GM12873 (cell line): Measurements from ENCODE around the gene CUL1.

Experiments used
- TF ChIP-seq, protein P1 (sequence below): IDR thresholded peaks from 2 replicates; pipeline ENCODE4 v1.5.1; 2012; ENCODE audit warnings: low read depth, mild to moderate bottlenecking, moderate library complexity, low read length, control low read depth; ENCODE audit not compliant: insufficient read depth; ENCODE audit errors: missing control alignments

CUL1 gene

DNA sequence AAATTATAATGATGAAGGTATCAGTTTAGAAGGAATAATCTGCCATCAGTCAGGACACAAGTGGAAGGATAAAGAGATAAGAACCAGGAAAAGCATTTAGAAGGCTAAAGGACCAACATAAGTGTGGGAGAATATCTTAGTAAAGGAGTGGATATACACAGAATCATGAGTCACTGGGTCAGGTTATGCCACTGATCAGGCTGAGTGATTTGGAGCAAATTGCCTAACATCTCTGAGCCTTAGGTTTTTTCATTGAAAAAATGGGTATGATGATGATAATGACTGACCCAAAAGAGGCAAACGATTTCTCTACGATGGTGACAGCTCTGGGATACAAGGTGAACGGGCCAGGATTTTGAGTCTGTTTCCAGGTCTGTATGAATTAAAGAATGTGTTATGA, 2.8 kb upstream of the CUL1 start:
- TF ChIP-seq, protein P1, sequence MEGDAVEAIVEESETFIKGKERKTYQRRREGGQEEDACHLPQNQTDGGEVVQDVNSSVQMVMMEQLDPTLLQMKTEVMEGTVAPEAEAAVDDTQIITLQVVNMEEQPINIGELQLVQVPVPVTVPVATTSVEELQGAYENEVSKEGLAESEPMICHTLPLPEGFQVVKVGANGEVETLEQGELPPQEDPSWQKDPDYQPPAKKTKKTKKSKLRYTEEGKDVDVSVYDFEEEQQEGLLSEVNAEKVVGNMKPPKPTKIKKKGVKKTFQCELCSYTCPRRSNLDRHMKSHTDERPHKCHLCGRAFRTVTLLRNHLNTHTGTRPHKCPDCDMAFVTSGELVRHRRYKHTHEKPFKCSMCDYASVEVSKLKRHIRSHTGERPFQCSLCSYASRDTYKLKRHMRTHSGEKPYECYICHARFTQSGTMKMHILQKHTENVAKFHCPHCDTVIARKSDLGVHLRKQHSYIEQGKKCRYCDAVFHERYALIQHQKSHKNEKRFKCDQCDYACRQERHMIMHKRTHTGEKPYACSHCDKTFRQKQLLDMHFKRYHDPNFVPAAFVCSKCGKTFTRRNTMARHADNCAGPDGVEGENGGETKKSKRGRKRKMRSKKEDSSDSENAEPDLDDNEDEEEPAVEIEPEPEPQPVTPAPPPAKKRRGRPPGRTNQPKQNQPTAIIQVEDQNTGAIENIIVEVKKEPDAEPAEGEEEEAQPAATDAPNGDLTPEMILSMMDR = no peak

DNA sequence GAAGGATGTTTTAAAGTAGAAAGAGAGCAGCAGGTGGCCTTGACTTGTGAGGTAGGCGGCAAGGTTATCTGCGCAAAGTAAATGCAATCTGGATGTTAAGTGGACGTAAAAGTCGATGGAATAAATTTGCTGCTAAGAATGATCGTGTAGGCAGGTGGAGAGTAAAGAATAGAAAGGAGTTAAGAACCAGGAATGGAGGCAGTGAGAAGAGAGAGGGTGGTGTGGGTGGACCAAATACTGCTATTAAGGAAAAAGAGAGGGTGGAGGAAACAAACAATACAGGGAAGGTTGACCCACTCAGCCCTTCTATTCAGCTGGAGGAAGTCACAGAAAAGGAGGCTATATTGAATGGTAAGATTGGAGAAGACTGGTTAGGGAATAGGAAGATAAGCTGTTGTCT, 1.9 kb upstream of the CUL1 start:
- TF ChIP-seq, protein P1 = no peak

DNA sequence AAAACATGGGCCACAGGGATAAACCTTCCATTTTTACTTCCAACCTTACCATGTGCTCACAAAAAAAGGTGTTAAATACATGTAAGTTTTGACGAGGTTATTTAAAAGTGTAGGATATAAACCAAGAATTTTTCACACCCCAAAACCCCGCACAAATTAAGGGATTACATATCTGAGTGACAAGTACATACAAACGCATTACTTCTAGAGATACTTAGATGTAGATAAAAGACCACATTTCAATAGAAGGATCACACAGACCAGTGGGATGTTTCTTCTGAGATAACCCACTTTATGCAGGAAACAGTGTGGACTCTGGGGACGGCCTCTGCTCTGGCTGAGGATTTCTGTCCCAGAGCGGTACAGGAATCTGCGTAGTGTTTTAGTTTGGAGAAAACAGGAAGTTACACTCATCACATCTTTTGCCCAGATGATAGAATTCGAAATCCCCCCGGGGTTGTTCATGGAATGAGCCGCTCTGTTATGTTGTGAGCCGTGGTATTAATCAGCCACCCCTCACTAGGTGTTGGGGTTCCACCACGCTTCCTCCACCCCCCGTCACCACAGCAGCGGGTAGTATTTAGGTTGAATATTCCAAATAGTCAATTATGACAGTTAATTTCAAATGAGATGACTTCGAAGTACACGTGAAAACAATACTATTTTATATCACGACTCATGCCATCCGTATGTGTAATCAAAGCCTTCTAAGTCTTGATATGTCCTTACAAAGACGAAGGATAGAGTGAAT, 1.3 kb upstream of the CUL1 start:
- TF ChIP-seq, protein P1 = no peak

DNA sequence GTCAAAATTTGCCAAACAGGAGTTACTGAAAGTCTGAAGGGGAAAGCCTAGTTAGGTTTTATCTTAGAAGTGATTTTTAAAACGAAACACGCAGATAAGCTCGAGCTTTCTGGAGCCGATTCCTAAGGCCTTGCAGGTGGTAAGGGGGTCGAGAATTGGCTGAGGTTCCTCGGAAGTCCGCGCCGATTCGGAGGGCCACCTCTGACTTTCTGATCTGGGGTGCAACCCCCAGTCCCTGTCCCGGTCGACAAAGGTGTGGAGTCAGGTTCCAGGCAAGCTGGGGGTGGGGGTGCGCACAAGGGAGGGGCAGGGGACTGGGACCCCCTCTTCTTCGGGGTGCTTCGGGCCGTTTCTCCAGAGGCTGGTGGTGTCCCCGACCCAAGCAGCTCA, 701 bp upstream of the CUL1 start:
- TF ChIP-seq, protein P1 = no peak

- TF ChIP-seq, protein P1 = no peak
Measured at GRCh38 chr7:148699024-148699781, 500 bp downstream of the CUL1 start.

DNA sequence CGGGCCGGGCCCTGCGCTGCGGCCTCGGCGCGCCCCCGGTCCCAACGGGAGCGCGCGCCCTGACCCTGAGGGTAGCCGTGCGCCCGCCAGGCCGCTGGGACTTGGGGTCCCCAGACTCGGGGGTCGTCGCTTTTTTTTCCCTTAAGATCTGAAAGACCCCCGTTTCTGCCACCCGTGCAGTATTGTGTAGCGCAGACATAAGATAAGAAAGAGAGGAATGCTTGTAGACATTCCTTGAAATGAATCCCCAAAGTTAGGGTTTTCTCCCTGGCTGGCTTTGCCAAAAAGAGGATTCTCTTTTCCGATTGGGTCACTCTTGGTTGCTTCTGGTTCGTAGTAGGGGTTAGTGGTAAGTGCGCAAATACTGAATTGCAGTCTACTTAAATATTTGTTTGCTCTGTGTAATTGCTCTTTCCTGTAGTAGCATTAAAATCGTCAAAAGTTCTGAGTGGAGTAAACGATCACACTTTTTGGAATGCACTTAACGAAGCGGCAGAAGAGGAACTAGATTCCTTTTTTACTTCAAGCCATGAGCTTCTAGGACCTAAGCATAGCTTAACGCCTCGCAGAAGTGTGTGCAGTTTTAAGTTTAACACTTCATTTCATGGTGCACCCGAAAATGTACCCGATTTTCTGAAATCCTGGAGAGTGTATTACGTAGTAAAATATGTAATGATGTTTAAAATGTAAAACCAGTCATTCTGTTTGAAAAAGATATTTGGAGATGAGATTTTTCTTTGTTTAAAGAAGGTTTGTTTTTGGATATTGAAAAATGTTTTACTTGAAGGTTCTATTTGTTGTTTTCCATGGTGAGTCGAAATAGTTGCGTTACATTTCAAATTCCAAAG, 1.3 kb downstream of the CUL1 start:
- TF ChIP-seq, protein P1 = no peak

GRCh38 chr7:148700661-148701064, 2.0 kb downstream of the CUL1 start:
- TF ChIP-seq, protein P1 = no peak
